Prostate gland (tissue), 2 donors: ENCODE measurements around the gene HPS5. TPM values are rescaled to one million over a fixed set of nuclear protein-coding genes. Genes with fewer than 3 reads are reported as not detected.
A peak's percentile ranks its signal among the peaks of the same experiment; 100 is the strongest.
"Not testable (repeated sequence)": the region's sequence is repeated elsewhere in the genome, so short reads cannot be mapped to it uniquely, and the experiment has no call there.

ENCODE experiments used
- DNase-seq: peaks from one replicate; pipeline ENCODE4 v3.0.0-alpha.2; 2019; ENCODE audit warnings: low spot score
- H3K27ac ChIP-seq, 2 donors: fragments of 200-600 bp; sonication (generic); 2 replicates each; pipeline ENCODE4 v1.5.1; 2017 to 2019
- H3K27me3 ChIP-seq: fragments of 200-600 bp; sonication (generic); replicated peaks from 2 replicates; pipeline ENCODE4 v1.5.1; 2019; ENCODE audit not compliant: insufficient read depth
- H3K36me3 ChIP-seq, 2 donors: fragments of 200-600 bp; sonication (generic); 1 replicate in 1 of 2; 2 replicates in 1 of 2; pipeline versions ENCODE4 v1.5.1 to v1.8.1; 2017 to 2019
- H3K4me1 ChIP-seq: fragments of 200-600 bp; sonication (generic); replicated peaks from 2 replicates; pipeline ENCODE4 v1.5.1; 2019
- H3K4me3 ChIP-seq, 2 donors: fragments of 200-600 bp; sonication (generic); 2 replicates each; pipeline ENCODE4 v1.5.1; 2017 to 2019
- H3K9me3 ChIP-seq: fragments of 200-600 bp; sonication (generic); 2 replicates; pipeline ENCODE4 v1.5.1; 2017
- CTCF ChIP-seq, 4 experiments: fragments of 200-600 bp in 2 of 4; fragments of 450-650 bp in 2 of 4; sonication (generic) in 2 of 4; IDR thresholded peaks; 1 replicate in 3 of 4; 2 replicates in 1 of 4; pipeline ENCODE4 v1.5.1; 2016 to 2019; ENCODE audit warnings: antibody characterized with exemption in 4 of 4, mild to moderate bottlenecking in 2 of 4, moderate library complexity in 2 of 4
- POLR2A ChIP-seq: fragments of 450-650 bp; IDR thresholded peaks from one replicate; pipeline ENCODE4 v1.6.1; 2016; ENCODE audit warnings: antibody characterized with exemption, mild to moderate bottlenecking
- POLR2AphosphoS5 ChIP-seq: sonication (generic); formaldehyde crosslinking; IDR thresholded peaks from one replicate; pipeline ENCODE4 v1.6.1; 2017; ENCODE audit warnings: antibody characterized with exemption
- WGBS: methylation state at CpG from one replicate; pipeline ENCODE4 v1.1.5; 2018; 5-methylcytosine and 5-hydroxymethylcytosine counted together
- intact Hi-C: fragments of 100-400 bp; cut with DNase I; formaldehyde crosslinking; loops from one replicate; pipeline ENCODE4 v1.14.2; 2022
- total RNA-seq, 2 donors: library from RNA; depleted of rRNA; stranded (reverse); fragments of >200 nt; gene quantifications; one replicate each; pipeline ENCODE4 v1.1.0, GENCODE V29; 2016

Gene HPS5
- total RNA-seq, 2 donors from 2014 or later: 20.5 to 56.0 TPM

DNA sequence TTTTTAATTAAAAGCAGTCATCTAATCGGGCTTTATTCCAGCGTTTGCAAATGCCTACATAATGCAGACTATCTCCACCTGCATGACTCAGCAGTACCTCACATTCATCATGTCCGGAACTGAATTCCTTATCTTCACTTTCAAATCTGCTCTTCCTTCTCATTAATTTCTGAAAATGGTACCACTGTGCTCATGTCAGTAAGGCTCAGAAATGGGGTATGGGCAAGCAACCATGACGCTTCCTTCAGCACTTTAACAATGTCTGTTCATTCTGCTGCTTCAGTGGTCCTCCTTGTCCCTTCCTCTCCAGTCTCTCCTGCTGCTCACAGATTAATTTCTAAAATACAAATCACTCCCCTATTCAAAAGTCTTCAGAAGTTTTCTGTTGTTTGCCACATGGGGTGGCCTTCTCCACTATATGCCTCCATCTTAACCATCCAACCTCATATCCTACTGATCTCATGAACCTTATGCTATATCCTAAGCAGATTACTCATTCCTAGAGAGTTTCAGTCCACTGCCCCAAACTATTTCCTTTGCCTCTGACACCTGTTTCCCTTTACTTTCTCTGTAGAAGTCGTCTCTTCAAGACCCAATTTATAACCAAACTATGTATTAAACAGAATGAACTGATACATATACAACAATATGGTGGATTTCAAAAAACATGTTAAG, 7.4 kb upstream of the HPS5 start:
- TF ChIP-seq POLR2AphosphoS5 (no peak), CTCF (IDR thresholded peaks at IDR 0.05) (no peak), POLR2A (no peak)
- 82% methylated on average over 5 of the region's 5 CpGs for WGBS
- Histone ChIP-seq H3K27ac (no peak overlapping the region), H3K4me3 (no peak overlapping the region), H3K27me3 (no peaks in the 10 kb centered on the region), H3K9me3 (no peaks in the 10 kb centered on the region), H3K4me1 (peaks cover 2% of the 10 kb centered on the region), H3K36me3 (peaks cover 0 to 2% of the 10 kb centered on the region in 2 donors)
- intact Hi-C loops: no loop called here
- no peak for DNase-seq

- H3K27me3 ChIP-seq: no peaks in the 10 kb centered on the region
- H3K4me3 ChIP-seq: no peak overlapping the region
- WGBS: 56% methylated on average over 1 of the region's 1 CpG
- no peaks in the 10 kb centered on the region for H3K9me3 ChIP-seq
- no peak overlapping the region for H3K27ac ChIP-seq
- peaks cover 11% of the 10 kb centered on the region for H3K4me1 ChIP-seq
- no peaks in the 10 kb centered on the region for H3K36me3 ChIP-seq
- intact Hi-C loops: loop anchor here (5.0 kb wide), 2 partner anchors 203 to 378 kb away; partner anchors contain the start of gene TSG101
- TF ChIP-seq POLR2A: no peak
- TF ChIP-seq CTCF (IDR thresholded peaks at IDR 0.05): no peak
- TF ChIP-seq POLR2AphosphoS5: no peak
- no peak for DNase-seq
Observed at GRCh38 chr11:18324381-18324780, 2.4 kb upstream of the HPS5 start.

GRCh38 chr11:18323881-18324280, 1.9 kb upstream of the HPS5 start:
- peaks cover 11% of the 10 kb centered on the region for H3K4me1 ChIP-seq
- DNase-seq, H3K27me3 ChIP-seq, H3K27ac ChIP-seq, H3K9me3 ChIP-seq, H3K36me3 ChIP-seq, H3K4me3 ChIP-seq: not testable (repeated sequence)
- intact Hi-C loops: loop anchor here (2.0 to 5.0 kb wide), 4 partner anchors 71 to 378 kb away; partner anchors contain the start of genes LDHA, SPTY2D1 and TSG101
- 92% methylated on average over 11 of the region's 11 CpGs for WGBS

- peaks cover 11% of the 10 kb centered on the region for H3K4me1 ChIP-seq
- intact Hi-C loops: loop anchor here (2.0 to 5.0 kb wide), 4 partner anchors 72 to 379 kb away; partner anchors contain the start of genes LDHA, SPTY2D1 and TSG101
- TF ChIP-seq POLR2AphosphoS5 (no peak), CTCF (IDR thresholded peaks at IDR 0.05) (no peak), POLR2A (no peak)
- H3K36me3 ChIP-seq: no peaks in the 10 kb centered on the region
- 11% methylated on average over 18 of the region's 18 CpGs for WGBS
- no peaks in the 10 kb centered on the region for H3K9me3 ChIP-seq
- H3K4me3 ChIP-seq: peak overlapping the region; percentile 73 to 86
- DNase-seq: no peak
- H3K27me3 ChIP-seq: no peaks in the 10 kb centered on the region
- peak overlapping the region; percentile 98 for H3K27ac ChIP-seq
Observed at GRCh38 chr11:18322818-18323570, 1.1 kb upstream of the HPS5 start.

- peak overlapping the region; percentile 73 to 86 for H3K4me3 ChIP-seq
- H3K9me3 ChIP-seq: no peaks in the 10 kb centered on the region
- peaks cover 11% of the 10 kb centered on the region for H3K4me1 ChIP-seq
- no peaks in the 10 kb centered on the region for H3K36me3 ChIP-seq
- DNase-seq: no peak
- H3K27ac ChIP-seq: peak overlapping the region; percentile 98
- H3K27me3 ChIP-seq: no peaks in the 10 kb centered on the region
- intact Hi-C loops: loop anchor here (5.0 kb wide), 2 partner anchors 206 to 381 kb away; partner anchors contain the start of gene TSG101
- WGBS: 2% methylated on average over 4 of the region's 4 CpGs
- TF ChIP-seq CTCF (IDR thresholded peaks at IDR 0.05): no peak
- TF ChIP-seq POLR2AphosphoS5: no peak
- no peak for TF ChIP-seq POLR2A
Observed at GRCh38 chr11:18321578-18321968, 367 bp downstream of the HPS5 start.
